CD4-positive, alpha-beta T cell (primary cell): ENCODE measurements around the gene IBA57. TPM values are rescaled to one million over a fixed set of nuclear protein-coding genes. Genes with fewer than 3 reads are reported as not detected.

Experiments used
- ATAC-seq: fragments of 200-7000 bp; cut with Tn5 transposase; one replicate; pipeline ENCODE4 v1.10.0; 2022; ENCODE audit warnings: mild to moderate bottlenecking; ENCODE audit not compliant: poor library complexity
- CTCF ChIA-PET: fragments of 350-600 bp; sonication (Branson Sonifier 250); formaldehyde crosslinking; loops from one replicate; lab custom pipeline; 2021; ENCODE audit warnings: antibody characterized with exemption, inconsistent platforms; lab: Charles Lee
- POLR2A ChIA-PET: fragments of 350-600 bp; sonication (Branson Sonifier 250); formaldehyde crosslinking; loops from one replicate; lab custom pipeline; 2021; ENCODE audit warnings: antibody characterized with exemption, inconsistent platforms; lab: Charles Lee
- DNase-seq, 14 experiments: peaks; one replicate each; pipeline ENCODE4 v3.0.0-alpha.2; 2013 to 2020; ENCODE audit warnings: mixed read lengths in 2 of 14
- H3K27ac ChIP-seq, 2 donors: one replicate each; pipeline versions ENCODE4 v1.5.1 to v1.7.0; 2013; ENCODE audit warnings: low read length in 2 of 2, low read depth in 1 of 2, mild to moderate bottlenecking in 1 of 2
- H3K27me3 ChIP-seq, 2 experiments: 1 replicate in 1 of 2; 2 replicates in 1 of 2; pipeline versions ENCODE4 v1.6.1 to v1.7.0; 2013; ENCODE audit warnings: low read length in 2 of 2, control low read depth in 1 of 2, mild to moderate bottlenecking in 1 of 2, moderate library complexity in 1 of 2; ENCODE audit not compliant: insufficient read depth in 2 of 2, control insufficient read depth in 1 of 2
- H3K36me3 ChIP-seq: one replicate; pipeline ENCODE4 v1.6.1; 2013; ENCODE audit warnings: low read length, control low read depth; ENCODE audit not compliant: insufficient read depth
- H3K4me1 ChIP-seq: one replicate; pipeline ENCODE4 v1.6.1; 2013; ENCODE audit warnings: low read length, control low read depth; ENCODE audit not compliant: insufficient read depth
- H3K4me3 ChIP-seq: one replicate; pipeline ENCODE4 v1.5.1; 2013; ENCODE audit warnings: mild to moderate bottlenecking, low read length, moderate library complexity
- H3K9me3 ChIP-seq, 2 experiments: 1 replicate in 1 of 2; 2 replicates in 1 of 2; pipeline versions ENCODE4 v1.6.1 to v1.7.0; 2013; ENCODE audit warnings: low read length in 2 of 2, mild to moderate bottlenecking in 2 of 2, control low read depth in 1 of 2, moderate library complexity in 1 of 2; ENCODE audit not compliant: control insufficient read depth in 1 of 2, insufficient read depth in 1 of 2
- H3K27ac Mint-ChIP-seq: one replicate; pipeline ENCODE4 v1.8.0; 2020; ENCODE audit warnings: mixed read lengths
- H3K27me3 Mint-ChIP-seq: one replicate; pipeline ENCODE4 v1.8.0; 2021; ENCODE audit warnings: mixed read lengths
- H3K36me3 Mint-ChIP-seq: one replicate; pipeline ENCODE4 v1.8.0; 2021; ENCODE audit warnings: low read depth, mixed read lengths
- H3K4me1 Mint-ChIP-seq: one replicate; pipeline ENCODE4 v1.8.0; 2021; ENCODE audit warnings: low read depth, mixed read lengths
- H3K4me3 Mint-ChIP-seq: one replicate; pipeline ENCODE4 v1.8.0; 2020; ENCODE audit warnings: mild to moderate bottlenecking, mixed read lengths
- H3K9me3 Mint-ChIP-seq: one replicate; pipeline ENCODE4 v1.8.0; 2020; ENCODE audit warnings: mixed read lengths
- CTCF ChIP-seq: fragments of 200-600 bp; IDR thresholded peaks from one replicate; pipeline ENCODE4 v1.8.0; 2022; ENCODE audit warnings: antibody characterized with exemption, mild to moderate bottlenecking
- intact Hi-C, 2 experiments: fragments of 100-400 bp; cut with DNase I in 1 of 2; cut with micrococcal nuclease in 1 of 2; formaldehyde crosslinking; loops; one replicate each; pipeline versions ENCODE4 v1.15.1 to v1.9.0; 2023 to 2025; cut with DNase I, micrococcal nuclease
- total RNA-seq, 174 experiments: library from RNA in 2 of 174; stranded (reverse) in 2 of 174; gene quantifications; one replicate each; pipeline ENCODE4 v1.2.3 and lab custom pipeline; 2021 to 2026

IBA57 gene
- total RNA-seq, 2 experiments from 2014 or later, result 19.7 to 19.9 TPM

- H3K27me3 ChIP-seq, result no peaks in the 10 kb centered on the region
- H3K36me3 ChIP-seq, result no peaks in the 10 kb centered on the region
- ChIA-PET CTCF (interaction anchor here (1.3 kb wide), 1 partner anchor 9 kb away, joined by 3 read pairs; no protein-coding TSS in a partner anchor), POLR2A (interaction anchor here (1.2 to 2.4 kb wide), 4 partner anchors 10 to 16 kb away, joined by 3 to 10 read pairs (median 6); partner anchors contain the start of genes GUK1 and IBA57)
- H3K4me3 ChIP-seq, result no peak overlapping the region
- intact Hi-C loops, result no loop called here
- Mint-ChIP-seq H3K36me3 (no peaks in the 10 kb centered on the region), H3K4me3 (no peak overlapping the region), H3K27ac (peak overlapping the region; percentile 88), H3K4me1 (peaks cover 12% of the 10 kb centered on the region), H3K27me3 (no peaks in the 10 kb centered on the region), H3K9me3 (no peaks in the 10 kb centered on the region)
- DNase-seq, result peak in 1 of 14 experiments; percentile 4
- ATAC-seq, result no peak
- no peak for TF ChIP-seq CTCF
- no peak overlapping the region for H3K27ac ChIP-seq
- no peaks in the 10 kb centered on the region for H3K9me3 ChIP-seq
- peaks cover 15% of the 10 kb centered on the region for H3K4me1 ChIP-seq
Measured at GRCh38 chr1:228155596-228156514, 9.7 kb upstream of the IBA57 start.

GRCh38 chr1:228156515-228156881 lies 9.1 kb upstream of the IBA57 start:
- H3K9me3 ChIP-seq, result no peaks in the 10 kb centered on the region
- no peak for TF ChIP-seq CTCF
- no peak overlapping the region for H3K4me3 Mint-ChIP-seq
- H3K27me3 Mint-ChIP-seq, result no peaks in the 10 kb centered on the region
- no peaks in the 10 kb centered on the region for H3K27me3 ChIP-seq
- no peaks in the 10 kb centered on the region for H3K36me3 ChIP-seq
- POLR2A ChIA-PET, result interaction anchor here (1.2 to 2.4 kb wide), 3 partner anchors 9 to 16 kb away, joined by 3 to 10 read pairs (median 8); partner anchors contain the start of genes GUK1 and IBA57
- H3K4me1 Mint-ChIP-seq, result peaks cover 13% of the 10 kb centered on the region
- CTCF ChIA-PET, result interaction anchor here (1.3 kb wide), 1 partner anchor 9 kb away, joined by 3 read pairs; no protein-coding TSS in a partner anchor
- no peak for ATAC-seq
- no peak overlapping the region for H3K27ac Mint-ChIP-seq
- H3K9me3 Mint-ChIP-seq, result no peaks in the 10 kb centered on the region
- peaks cover 19% of the 10 kb centered on the region for H3K4me1 ChIP-seq
- no peaks in the 10 kb centered on the region for H3K36me3 Mint-ChIP-seq
- H3K4me3 ChIP-seq, result no peak overlapping the region
- H3K27ac ChIP-seq, result no peak overlapping the region
- intact Hi-C loops, result no loop called here
- DNase-seq, result no peak

GRCh38 chr1:228156941-228157728 lies 8.5 kb upstream of the IBA57 start:
- DNase-seq (peak in 3 of 14 experiments; percentile 3 to 38 (median 36)), ATAC-seq (peak; percentile 47)
- Mint-ChIP-seq H3K36me3 (no peaks in the 10 kb centered on the region), H3K27me3 (no peaks in the 10 kb centered on the region), H3K4me1 (peaks cover 19% of the 10 kb centered on the region), H3K4me3 (no peak overlapping the region), H3K9me3 (no peaks in the 10 kb centered on the region), H3K27ac (peak overlapping the region; percentile 39)
- POLR2A ChIA-PET, result interaction anchor here (1.1 to 2.4 kb wide), 4 partner anchors 8 to 17 kb away, joined by 3 to 10 read pairs (median 6); partner anchors contain the start of genes GUK1 and IBA57
- H3K27ac ChIP-seq, result no peak overlapping the region
- intact Hi-C loops, result no loop called here
- no peaks in the 10 kb centered on the region for H3K9me3 ChIP-seq
- H3K4me1 ChIP-seq, result peaks cover 25% of the 10 kb centered on the region
- CTCF ChIA-PET, result interaction anchor here (1.3 kb wide), 1 partner anchor 8 kb away, joined by 3 read pairs; no protein-coding TSS in a partner anchor
- H3K36me3 ChIP-seq, result no peaks in the 10 kb centered on the region
- no peak for TF ChIP-seq CTCF
- H3K4me3 ChIP-seq, result no peak overlapping the region
- H3K27me3 ChIP-seq, result no peaks in the 10 kb centered on the region
